Panc1 (cell line): Measurements from ENCODE around the gene TP53I3. TPM values are rescaled to one million over a fixed set of nuclear protein-coding genes. Genes with fewer than 3 reads are reported as not detected.
"Not testable (repeated sequence)": the region's sequence is repeated elsewhere in the genome, so short reads cannot be mapped to it uniquely, and the experiment has no call there.

Experiments used
- ATAC-seq: fragments of 200-7000 bp; cut with Tn5 transposase; 2 replicates; pipeline ENCODE4 v1.9.1; 2020; ENCODE audit warnings: mild to moderate bottlenecking, moderate library complexity
- BruUV-seq: library from RNA; stranded (reverse); fragments of 400-500 nt; replicated peaks from 2 replicates; lab custom pipeline; 2021; lab: Mats Ljungman, UMichigan
- CTCF ChIA-PET: fragments of 300-600 bp; sonication (Branson Sonifier 250); formaldehyde crosslinking; loops from one replicate; lab custom pipeline; 2022; ENCODE audit warnings: antibody characterized with exemption; lab: Charles Lee
- POLR2A ChIA-PET: fragments of 300-600 bp; sonication (Branson Sonifier 250); formaldehyde crosslinking; loops from one replicate; lab custom pipeline; 2022; ENCODE audit warnings: antibody characterized with exemption; lab: Charles Lee
- DNase-seq: peaks from one replicate; pipeline ENCODE4 v3.0.0-alpha.2; 2010; ENCODE audit warnings: low read depth, low spot score
- H3K27ac ChIP-seq: 2 replicates; pipeline ENCODE4 v1.5.1; 2011; ENCODE audit warnings: mild to moderate bottlenecking, low read length, inconsistent platforms
- H3K27me3 ChIP-seq: fragments of 200-500 bp; sonication (Bioruptor generic); 2 replicates; pipeline ENCODE4 v1.6.0; 2014; ENCODE audit warnings: low read length, inconsistent platforms; ENCODE audit not compliant: control insufficient read depth, insufficient read depth
- H3K36me3 ChIP-seq: fragments of 200-500 bp; sonication (Bioruptor generic); 2 replicates; pipeline ENCODE4 v1.5.1; 2014; ENCODE audit warnings: inconsistent platforms, mild to moderate bottlenecking, low read length, moderate library complexity; ENCODE audit not compliant: control insufficient read depth, insufficient read depth
- H3K4me1 ChIP-seq: 2 replicates; pipeline ENCODE4 v1.5.1; 2011; ENCODE audit warnings: inconsistent platforms, mild to moderate bottlenecking, low read length, moderate library complexity; ENCODE audit not compliant: control insufficient read depth, insufficient read depth
- H3K4me3 ChIP-seq, 2 experiments: 2 replicates each; pipeline ENCODE4 v1.5.1; 2011 to 2012; ENCODE audit warnings: low read depth in 2 of 2, low read length in 2 of 2, mild to moderate bottlenecking in 2 of 2, inconsistent platforms in 1 of 2, moderate library complexity in 1 of 2
- H3K9me3 ChIP-seq: fragments of 200-500 bp; sonication (Bioruptor generic); 2 replicates; pipeline ENCODE4 v1.5.1; 2014; ENCODE audit warnings: low read depth, mild to moderate bottlenecking, inconsistent platforms, low read length, moderate library complexity; ENCODE audit not compliant: control insufficient read depth, insufficient read depth
- CTCF ChIP-seq: fragments of 450-650 bp; IDR thresholded peaks from 2 replicates; pipeline ENCODE4 v1.5.1; 2017; ENCODE audit warnings: mild to moderate bottlenecking
- POLR2AphosphoS5 ChIP-seq: IDR thresholded peaks from 2 replicates; pipeline ENCODE4 v1.6.1; 2012; ENCODE audit warnings: mild to moderate bottlenecking, low read depth, low read length, moderate library complexity
- REST ChIP-seq, 2 experiments: IDR thresholded peaks; 2 replicates each; pipeline ENCODE4 v1.6.1; 2011 to 2012; ENCODE audit warnings: low read depth in 2 of 2, control low read depth in 1 of 2, low read length in 1 of 2, mild to moderate bottlenecking in 1 of 2, moderate library complexity in 1 of 2; ENCODE audit not compliant: insufficient read depth in 1 of 2
- SIN3A ChIP-seq: IDR thresholded peaks from 2 replicates; pipeline ENCODE4 v1.6.1; 2012; ENCODE audit warnings: low read depth, mild to moderate bottlenecking, low read length, moderate library complexity, borderline replicate concordance; ENCODE audit not compliant: insufficient read depth
- TCF7L2 ChIP-seq: IDR thresholded peaks from 2 replicates; pipeline ENCODE4 v1.6.1; 2011; ENCODE audit warnings: mild to moderate bottlenecking, low read depth, low read length, inconsistent platforms
- in situ Hi-C: cut with HindIII; loops from 2 replicates; pipeline ENCODE4 v1.10.0; 2016; ENCODE audit warnings: low sequenced_read_pairs, low pct_unique_long_range_greater_than_20kb
- intact Hi-C: fragments of 100-400 bp; cut with micrococcal nuclease; formaldehyde crosslinking; loops from one replicate; pipeline ENCODE4 v1.10.0; 2022; ENCODE audit not compliant: unreplicated experiment
- total RNA-seq: library from RNA; stranded (reverse); gene quantifications from one replicate; pipeline ENCODE4 v1.2.1, GENCODE V29; 2021; ENCODE audit not compliant: unreplicated experiment

The TP53I3 gene
- total RNA-seq, 1 experiment from 2014 or later = 51.3 TPM

- no peak for ATAC-seq
- H3K27me3 ChIP-seq = no peaks in the 10 kb centered on the region
- H3K9me3 ChIP-seq = no peaks in the 10 kb centered on the region
- in situ Hi-C loops (no loop called here), intact Hi-C loops (no loop called here)
- POLR2A ChIA-PET = interaction anchor here (0.6 kb wide), 1 partner anchor 17 kb away, joined by 7 read pairs; no protein-coding TSS in a partner anchor
- H3K4me1 ChIP-seq = no peaks in the 10 kb centered on the region
- DNase-seq = no peak
- H3K4me3 ChIP-seq = no peak overlapping the region
- no peak overlapping the region for H3K27ac ChIP-seq
- TF ChIP-seq SIN3A (no peak), TCF7L2 (no peak), POLR2AphosphoS5 (no peak), CTCF (no peak), REST (IDR thresholded peaks at IDR 0.05; ENCODE audit: insufficient read depth in 1 of 2, low read depth in 2 of 2, low read length in 1 of 2) (no peak)
- BruUV-seq = no TSS peak
- CTCF ChIA-PET = no interaction called here
- no peaks in the 10 kb centered on the region for H3K36me3 ChIP-seq
These were observed 18.0 kb upstream of the TP53I3 start for GRCh38 chr2:24102677-24103076.

GRCh38 chr2:24101992-24102391 lies 17.4 kb upstream of the TP53I3 start:
- H3K36me3 ChIP-seq = no peaks in the 10 kb centered on the region
- no peaks in the 10 kb centered on the region for H3K4me1 ChIP-seq
- DNase-seq (no peak), ATAC-seq (no peak)
- no peaks in the 10 kb centered on the region for H3K27me3 ChIP-seq
- CTCF ChIA-PET = no interaction called here
- no peak overlapping the region for H3K27ac ChIP-seq
- TF ChIP-seq CTCF (no peak), REST (IDR thresholded peaks at IDR 0.05; ENCODE audit: insufficient read depth in 1 of 2, low read depth in 2 of 2, low read length in 1 of 2) (no peak), SIN3A (no peak), TCF7L2 (no peak), POLR2AphosphoS5 (no peak)
- no peaks in the 10 kb centered on the region for H3K9me3 ChIP-seq
- BruUV-seq = no TSS peak
- intact Hi-C loops = no loop called here
- POLR2A ChIA-PET = no interaction called here
- in situ Hi-C loops = no loop called here
- no peak overlapping the region for H3K4me3 ChIP-seq

GRCh38 chr2:24100732-24101131 lies 16.1 kb upstream of the TP53I3 start:
- H3K36me3 ChIP-seq, H3K4me1 ChIP-seq, BruUV-seq, POLR2A ChIA-PET, H3K9me3 ChIP-seq, H3K27ac ChIP-seq, intact Hi-C loops, H3K4me3 ChIP-seq, H3K27me3 ChIP-seq, DNase-seq, in situ Hi-C loops, ATAC-seq, CTCF ChIA-PET: not testable (repeated sequence)
